H1 (cell line): ENCODE results near the gene DYNC1I1. TPM values are rescaled to one million over a fixed set of nuclear protein-coding genes. Genes with fewer than 3 reads are reported as not detected.

Source experiments
- CTCF ChIA-PET: fragments of 300-600 bp; sonication (Branson Sonifier 250); formaldehyde crosslinking; loops from one replicate; lab custom pipeline; 2021; ENCODE audit not compliant: partially characterized antibody; lab: Charles Lee
- POLR2A ChIA-PET: fragments of 300-600 bp; sonication (Branson Sonifier 250); formaldehyde crosslinking; loops from one replicate; lab custom pipeline; 2021; ENCODE audit warnings: inconsistent platforms; ENCODE audit not compliant: partially characterized antibody; lab: Charles Lee
- DNase-seq, 2 experiments: peaks; one replicate each; pipeline versions ENCODE4 v3.0.0 to v3.0.0-alpha.2; 2010 to 2022; ENCODE audit warnings: low spot score in 2 of 2, low read depth in 1 of 2, mixed read lengths in 1 of 2
- FAIRE-seq: peaks from 2 replicates; lab custom pipeline; 2011; peaks lifted over from hg19 to GRCh38; lab: Jason Lieb, UNC
- H2AFZ ChIP-seq: 2 replicates; pipeline ENCODE4 v1.8.1; 2012; ENCODE audit warnings: low read length, inconsistent platforms
- H2AK5ac ChIP-seq: 2 replicates; pipeline ENCODE4 v1.6.1; 2013; ENCODE audit warnings: low read depth, low read length
- H2BK120ac ChIP-seq: replicated peaks from 2 replicates; pipeline ENCODE3; 2013; ENCODE audit warnings: low read depth, low read length, inconsistent platforms
- H2BK12ac ChIP-seq: 2 replicates; pipeline ENCODE4 v1.6.1; 2013; ENCODE audit warnings: low read depth, low read length
- H2BK15ac ChIP-seq: 2 replicates; pipeline ENCODE4 v1.6.1; 2013; ENCODE audit warnings: low read length
- H2BK20ac ChIP-seq: 2 replicates; pipeline ENCODE4 v1.6.1; 2013; ENCODE audit warnings: low read length
- H2BK5ac ChIP-seq: 2 replicates; pipeline ENCODE4 v1.6.1; 2013; ENCODE audit warnings: low read depth, low read length
- H3K14ac ChIP-seq: 2 replicates; pipeline ENCODE4 v1.6.1; 2013; ENCODE audit warnings: inconsistent platforms; ENCODE audit not compliant: insufficient read length
- H3K18ac ChIP-seq: 2 replicates; pipeline ENCODE4 v1.6.1; 2013; ENCODE audit warnings: low read length; ENCODE audit errors: extremely low read depth
- H3K23ac ChIP-seq: 2 replicates; pipeline ENCODE4 v1.6.1; 2013; ENCODE audit warnings: inconsistent platforms; ENCODE audit not compliant: insufficient read length
- H3K23me2 ChIP-seq: 2 replicates; pipeline ENCODE4 v1.6.1; 2013; ENCODE audit warnings: low read depth, low read length
- H3K27ac ChIP-seq: 2 replicates; pipeline ENCODE4 v1.6.1; 2011; ENCODE audit warnings: low read depth, low read length, inconsistent platforms
- H3K27me3 ChIP-seq, 4 experiments: replicated peaks in 1 of 4; 1 replicate in 1 of 4; 2 replicates in 3 of 4; pipeline versions ENCODE4 v1.6.1 to v1.8.1; 2011 to 2013; ENCODE audit warnings: low read length in 3 of 4, mild to moderate bottlenecking in 3 of 4, inconsistent platforms in 2 of 4, mixed read lengths in 2 of 4, moderate library complexity in 1 of 4; ENCODE audit not compliant: control insufficient read depth in 3 of 4, insufficient read depth in 3 of 4; ENCODE audit errors: extremely low read depth in 1 of 4
- H3K36me3 ChIP-seq, 4 experiments: 2 replicates each; pipeline versions ENCODE4 v1.6.1 to v1.8.1; 2011 to 2013; ENCODE audit warnings: mild to moderate bottlenecking in 4 of 4, low read length in 3 of 4, moderate library complexity in 2 of 4, control low read depth in 1 of 4, inconsistent platforms in 1 of 4; ENCODE audit not compliant: insufficient read depth in 4 of 4, control insufficient read depth in 2 of 4
- H3K4ac ChIP-seq: replicated peaks from 2 replicates; pipeline ENCODE3; 2013; ENCODE audit warnings: low read length, low read depth, mixed read lengths, inconsistent platforms; ENCODE audit not compliant: insufficient read length
- H3K4me1 ChIP-seq, 4 experiments: replicated peaks in 1 of 4; 1 replicate in 1 of 4; 2 replicates in 3 of 4; pipeline versions ENCODE4 v1.6.1 to v1.8.1; 2011 to 2013; ENCODE audit warnings: low read length in 3 of 4, inconsistent platforms in 2 of 4, mixed read lengths in 1 of 4; ENCODE audit not compliant: insufficient read depth in 4 of 4, control insufficient read depth in 3 of 4
- H3K4me2 ChIP-seq, 2 experiments: 2 replicates each; pipeline versions ENCODE4 v1.6.1 to v1.8.1; 2011 to 2013; ENCODE audit warnings: low read depth in 2 of 2, low read length in 2 of 2, control low read depth in 1 of 2, inconsistent platforms in 1 of 2, mild to moderate bottlenecking in 1 of 2; ENCODE audit not compliant: insufficient read depth in 1 of 2
- H3K4me3 ChIP-seq, 4 experiments: fragments of 200-600, 300-600 bp in 1 of 4; sonication (generic), shearing (Covaris generic), sonication (Bioruptor Twin) in 1 of 4; 2 replicates each; pipeline versions ENCODE4 v1.5.1 to v1.8.1; 2011 to 2016; ENCODE audit warnings: low read length in 4 of 4, low read depth in 3 of 4, control low read depth in 2 of 4, inconsistent platforms in 2 of 4, mild to moderate bottlenecking in 2 of 4, mixed read lengths in 1 of 4, moderate library complexity in 1 of 4; ENCODE audit not compliant: insufficient read depth in 2 of 4; ENCODE audit errors: extremely low read depth in 1 of 4
- H3K56ac ChIP-seq: replicated peaks from 2 replicates; pipeline ENCODE3; 2013; ENCODE audit warnings: low read depth, mild to moderate bottlenecking, mixed read lengths, low read length, inconsistent platforms; ENCODE audit not compliant: insufficient read length
- H3K79me1 ChIP-seq: 2 replicates; pipeline ENCODE4 v1.6.1; 2013; ENCODE audit warnings: low read depth, low read length, control low read depth
- H3K79me2 ChIP-seq, 2 experiments: 2 replicates each; pipeline versions ENCODE4 v1.6.1 to v1.8.1; 2012 to 2013; ENCODE audit warnings: low read length in 2 of 2, mild to moderate bottlenecking in 2 of 2, inconsistent platforms in 1 of 2; ENCODE audit not compliant: insufficient read depth in 2 of 2, control insufficient read depth in 1 of 2
- H3K9ac ChIP-seq, 4 experiments: replicated peaks in 1 of 4; 1 replicate in 1 of 4; 2 replicates in 3 of 4; pipeline versions ENCODE4 v1.6.1 to v1.8.1; 2011 to 2013; ENCODE audit warnings: low read depth in 3 of 4, low read length in 3 of 4, control low read depth in 2 of 4, mild to moderate bottlenecking in 2 of 4, moderate library complexity in 2 of 4, inconsistent platforms in 1 of 4; ENCODE audit errors: extremely low read depth in 1 of 4
- H3K9me3 ChIP-seq, 2 experiments: 2 replicates each; pipeline versions ENCODE4 v1.6.1 to v1.8.1; 2012 to 2013; ENCODE audit warnings: mild to moderate bottlenecking in 2 of 2, moderate library complexity in 2 of 2, control low read depth in 1 of 2, inconsistent platforms in 1 of 2, low read depth in 1 of 2, low read length in 1 of 2, mixed read lengths in 1 of 2; ENCODE audit not compliant: insufficient read depth in 2 of 2
- H4K20me1 ChIP-seq, 2 experiments: replicated peaks in 1 of 2; 2 replicates each; pipeline versions ENCODE3 to v1.8.1; 2011 to 2013; ENCODE audit warnings: inconsistent platforms in 2 of 2, low read length in 2 of 2, mild to moderate bottlenecking in 1 of 2; ENCODE audit not compliant: insufficient read depth in 2 of 2, control insufficient read depth in 1 of 2
- H4K5ac ChIP-seq: 2 replicates; pipeline ENCODE4 v1.6.1; 2013; ENCODE audit warnings: low read length, low read depth, mixed read lengths, inconsistent platforms; ENCODE audit not compliant: insufficient read length
- H4K8ac ChIP-seq: 2 replicates; pipeline ENCODE4 v1.8.0; 2013; ENCODE audit warnings: mild to moderate bottlenecking, moderate library complexity, low read length, inconsistent platforms; ENCODE audit not compliant: insufficient read depth; ENCODE audit errors: extremely low read depth
- H4K91ac ChIP-seq: replicated peaks from 2 replicates; pipeline ENCODE3; 2013; ENCODE audit warnings: low read length, mixed read lengths, inconsistent platforms; ENCODE audit not compliant: insufficient read length
- ASH2L ChIP-seq: fragments of 200-600, 300-600 bp; sonication (generic); IDR thresholded peaks from one replicate; pipeline ENCODE4 v1.7.1; 2017; ENCODE audit warnings: low read length
- CBX5 ChIP-seq: fragments of 300-800, 300-1000 bp; sonication (generic); IDR thresholded peaks from 2 replicates; pipeline ENCODE4 v1.7.1; 2016; ENCODE audit warnings: antibody characterized with exemption, low read length, low read depth
- FOSL1 ChIP-seq: IDR thresholded peaks from 2 replicates; pipeline ENCODE4 v1.6.1; 2011; ENCODE audit warnings: mild to moderate bottlenecking, low read depth, low read length, moderate library complexity; ENCODE audit not compliant: insufficient read depth
- HDAC2 ChIP-seq, 2 experiments: fragments of 300-600 bp in 1 of 2; sonication (generic) in 1 of 2; IDR thresholded peaks; 2 replicates each; pipeline ENCODE4 v1.6.1; 2011 to 2012; ENCODE audit warnings: low read depth in 2 of 2, low read length in 2 of 2, mild to moderate bottlenecking in 2 of 2, moderate library complexity in 2 of 2, borderline replicate concordance in 1 of 2, inconsistent platforms in 1 of 2
- JUN ChIP-seq: IDR thresholded peaks from 2 replicates; pipeline ENCODE4 v1.6.1; 2011; ENCODE audit warnings: low read depth, mild to moderate bottlenecking, improper control_type of control experiment, low read length
- MAFK ChIP-seq: IDR thresholded peaks from 2 replicates; pipeline ENCODE4 v1.6.1; 2012; ENCODE audit warnings: low read depth, mild to moderate bottlenecking, improper control_type of control experiment, low read length
- PHF8 ChIP-seq: fragments of 200-600 bp; sonication (generic); conservative IDR thresholded peaks from 2 replicates; pipeline ENCODE4 v1.7.1; 2012; ENCODE audit warnings: low read depth, mild to moderate bottlenecking, inconsistent platforms, low read length, moderate library complexity
- POLR2A ChIP-seq, 2 experiments: IDR thresholded peaks; 1 replicate in 1 of 2; 2 replicates in 1 of 2; pipeline ENCODE4 v1.6.1; 2011; ENCODE audit warnings: low read depth in 2 of 2, low read length in 2 of 2, mild to moderate bottlenecking in 2 of 2; ENCODE audit errors: control extremely low read depth in 1 of 2
- RNF2 ChIP-seq: fragments of 200-900, 300-1000 bp; sonication (generic); IDR thresholded peaks from 2 replicates; pipeline ENCODE4 v1.7.1; 2016; ENCODE audit warnings: borderline replicate concordance, low read depth, mild to moderate bottlenecking, antibody characterized with exemption, low read length; ENCODE audit not compliant: poor library complexity, severe bottlenecking; ENCODE audit errors: missing control alignments
- SP1 ChIP-seq: IDR thresholded peaks from 2 replicates; pipeline ENCODE4 v1.6.1; 2011; ENCODE audit warnings: low read depth, low read length
- SP2 ChIP-seq: IDR thresholded peaks from 2 replicates; pipeline ENCODE4 v1.6.1; 2012; ENCODE audit warnings: mild to moderate bottlenecking, low read length, inconsistent platforms
- TBP ChIP-seq: IDR thresholded peaks from 2 replicates; pipeline ENCODE4 v1.6.1; 2011; ENCODE audit warnings: low read depth, low read length, improper control_type of control experiment
- TCF12 ChIP-seq: IDR thresholded peaks from 2 replicates; pipeline ENCODE4 v1.6.1; 2011; ENCODE audit warnings: low read depth, mild to moderate bottlenecking, low read length
- TEAD4 ChIP-seq: IDR thresholded peaks from 2 replicates; pipeline ENCODE4 v1.6.1; 2012; ENCODE audit warnings: low read depth, low read length, inconsistent platforms, mixed read lengths
- YY1 ChIP-seq: IDR thresholded peaks from 2 replicates; pipeline ENCODE4 v1.6.1; 2011; ENCODE audit warnings: low read depth, mild to moderate bottlenecking, low read length
- ZNF274 ChIP-seq: IDR thresholded peaks from 2 replicates; pipeline ENCODE4 v1.7.0; 2012; ENCODE audit warnings: low read length, borderline replicate concordance; ENCODE audit errors: extremely low read depth
- polyA plus RNA-seq, 7 experiments: library from polyadenylated mRNA; depleted of rRNA in 3 of 7; stranded (reverse) in 5 of 7; unstranded in 2 of 7; fragments of >200 nt in 5 of 7; fragments of 200-250 nt in 2 of 7; gene quantifications; 1 replicate in 5 of 7; 2 replicates in 1 of 7; 4 replicates in 1 of 7; pipeline versions ENCODE4 v1.2.1 to v1.2.3, GENCODE V29; 2011 to 2013; ENCODE audit warnings: missing spikeins in 2 of 7, mixed read lengths in 2 of 7
- total RNA-seq: library from RNA; stranded (reverse); fragmentation: NEBNext Ultra II Directional; extraction: Animal tissue kit (Norgen Biotek cat#: 25700); gene quantifications from 2 replicates; pipeline ENCODE4 v1.2.1, GENCODE V29; 2021

The DYNC1I1 gene
- total and polyA plus RNA-seq, 2 of the 8 experiments (the other 6 are each of a cell fraction or from before 2014, with no cell fraction given) = 0.45 to 0.58 TPM

GRCh38 chr7:95784796-95785195 lies 12.4 kb downstream of the DYNC1I1 start:
- Histone ChIP-seq H4K20me1 (no peaks in the 10 kb centered on the region), H3K79me2 (no peaks in the 10 kb centered on the region), H3K4me2 (no peak overlapping the region), H3K27ac (no peak overlapping the region), H3K9me3 (no peaks in the 10 kb centered on the region), H4K5ac (no peak overlapping the region), H3K18ac (no peak overlapping the region), H2BK5ac (no peak overlapping the region), H3K56ac (no peak overlapping the region), H3K23ac (no peak overlapping the region), H2BK120ac (no peak overlapping the region), H2BK20ac (no peak overlapping the region), H3K4me1 (peaks cover 0 to 7% (median 1%) of the 10 kb centered on the region in 4 experiments; a peak in 2 of 7 replicates), H3K14ac (no peak overlapping the region), H4K91ac (no peak overlapping the region), H2AFZ (no peak overlapping the region), H3K36me3 (no peaks in the 10 kb centered on the region), H3K79me1 (no peaks in the 10 kb centered on the region), H3K4ac (no peak overlapping the region), H4K8ac (no peak overlapping the region), H2BK15ac (no peak overlapping the region), H3K9ac (no peak overlapping the region), H3K27me3 (no peaks in the 10 kb centered on the region), H2AK5ac (no peak overlapping the region), H3K4me3 (no peak overlapping the region), H2BK12ac (no peak overlapping the region), H3K23me2 (no peaks in the 10 kb centered on the region)
- ChIA-PET CTCF (interaction anchor here (1.1 to 3.2 kb wide), 4 partner anchors 10 to 56 kb away, joined by 4 to 20 read pairs (median 6); partner anchors contain the start of gene DYNC1I1), POLR2A (no interaction called here)
- FAIRE-seq (no peak), DNase-seq (no peak)
- no peak for TF ChIP-seq SP2
- TF ChIP-seq RNF2 = no peak
- TF ChIP-seq POLR2A (IDR thresholded peaks at IDR 0.05; ENCODE audit: control extremely low read depth in 1 of 2, low read depth in 2 of 2, low read length in 2 of 2) = no peak
- TF ChIP-seq JUN = no peak
- TF ChIP-seq ASH2L = no peak
- TF ChIP-seq FOSL1 = no peak
- TF ChIP-seq HDAC2 (IDR thresholded peaks at IDR 0.05; ENCODE audit: borderline replicate concordance in 1 of 2, low read depth in 2 of 2, low read length in 2 of 2) = no peak
- TF ChIP-seq YY1 = no peak
- no peak for TF ChIP-seq TBP
- no peak for TF ChIP-seq SP1
- TF ChIP-seq CBX5 = no peak
- no peak for TF ChIP-seq TCF12
- TF ChIP-seq MAFK = no peak
- TF ChIP-seq PHF8 = no peak
- TF ChIP-seq ZNF274 = no peak
- no peak for TF ChIP-seq TEAD4
